Ishikawa (cell line): ENCODE measurements around the gene HSD11B2.

Experiments
- CEBPB ChIP-seq: IDR thresholded peaks from 2 replicates; pipeline ENCODE4 v1.6.1; 2012
- CREB1 ChIP-seq: IDR thresholded peaks from 2 replicates; pipeline ENCODE4 v1.6.1; 2012; ENCODE audit warnings: low read depth
- EGR1 ChIP-seq: IDR thresholded peaks from 2 replicates; pipeline ENCODE4 v1.6.1; 2012
- EP300 ChIP-seq: IDR thresholded peaks from 2 replicates; pipeline ENCODE4 v1.6.1; 2012; ENCODE audit warnings: borderline replicate concordance
- FOXM1 ChIP-seq: IDR thresholded peaks from 2 replicates; pipeline ENCODE4 v1.6.1; 2012; ENCODE audit warnings: low read depth, borderline replicate concordance
- NFIC ChIP-seq: IDR thresholded peaks from 2 replicates; pipeline ENCODE4 v1.6.1; 2012
- RAD21 ChIP-seq: IDR thresholded peaks from 2 replicates; pipeline ENCODE4 v1.6.1; 2012; ENCODE audit warnings: low read depth
- TAF1 ChIP-seq: IDR thresholded peaks from 2 replicates; pipeline ENCODE4 v1.6.1; 2012; ENCODE audit warnings: low read depth, mild to moderate bottlenecking
- TCF12 ChIP-seq: IDR thresholded peaks from 2 replicates; pipeline ENCODE4 v1.6.1; 2012; ENCODE audit warnings: low read depth
- TEAD4 ChIP-seq: IDR thresholded peaks from 2 replicates; pipeline ENCODE4 v1.6.1; 2012
- YY1 ChIP-seq: IDR thresholded peaks from 2 replicates; pipeline ENCODE4 v1.6.1; 2012; ENCODE audit warnings: low read depth
- ZBTB7A ChIP-seq: IDR thresholded peaks from 2 replicates; pipeline ENCODE4 v1.6.1; 2012; ENCODE audit warnings: low read depth
- TF ChIP-seq, protein P1 (sequence below): IDR thresholded peaks from 2 replicates; pipeline ENCODE4 v1.6.1; 2012
- TF ChIP-seq, protein P2 (sequence below): IDR thresholded peaks from 2 replicates; pipeline ENCODE4 v1.6.1; 2012
- TF ChIP-seq, protein P3 (sequence below): IDR thresholded peaks from 2 replicates; pipeline ENCODE4 v1.6.1; 2012; ENCODE audit warnings: low read depth, mild to moderate bottlenecking

HSD11B2 gene

DNA sequence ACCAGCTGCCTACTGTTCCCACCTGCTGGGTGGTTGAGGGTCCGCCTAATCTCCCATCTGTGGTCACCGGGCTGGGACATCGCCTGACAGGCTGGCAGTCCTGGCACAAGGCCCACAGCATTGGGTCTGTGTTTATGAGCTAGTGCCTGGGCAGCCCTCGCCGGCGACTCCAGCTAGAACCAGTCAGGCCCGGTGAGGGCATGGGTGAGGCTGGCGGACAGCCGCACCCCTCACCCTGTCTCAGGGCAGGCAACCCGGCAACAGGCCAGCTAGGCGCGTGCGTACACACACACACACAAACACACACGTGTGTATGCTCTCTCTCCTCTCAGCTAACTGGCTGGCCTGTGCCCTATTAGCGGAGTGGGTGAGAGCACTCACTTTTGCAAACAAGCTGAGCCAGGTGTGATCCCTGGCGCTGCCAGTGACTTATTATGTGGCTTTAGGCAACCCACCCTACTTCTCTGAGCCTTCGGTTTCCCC, 10.4 kb downstream of the HSD11B2 start:
- TF ChIP-seq, protein P1, sequence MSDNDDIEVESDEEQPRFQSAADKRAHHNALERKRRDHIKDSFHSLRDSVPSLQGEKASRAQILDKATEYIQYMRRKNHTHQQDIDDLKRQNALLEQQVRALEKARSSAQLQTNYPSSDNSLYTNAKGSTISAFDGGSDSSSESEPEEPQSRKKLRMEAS, result peak; percentile 20; the same call in 1 of the 2 replicates
- no peak for TF ChIP-seq RAD21
- no peak for TF ChIP-seq EGR1
- no peak for TF ChIP-seq ZBTB7A
- peak; percentile 50; the same call in 1 of the 2 replicates for TF ChIP-seq NFIC
- TF ChIP-seq, protein P2, sequence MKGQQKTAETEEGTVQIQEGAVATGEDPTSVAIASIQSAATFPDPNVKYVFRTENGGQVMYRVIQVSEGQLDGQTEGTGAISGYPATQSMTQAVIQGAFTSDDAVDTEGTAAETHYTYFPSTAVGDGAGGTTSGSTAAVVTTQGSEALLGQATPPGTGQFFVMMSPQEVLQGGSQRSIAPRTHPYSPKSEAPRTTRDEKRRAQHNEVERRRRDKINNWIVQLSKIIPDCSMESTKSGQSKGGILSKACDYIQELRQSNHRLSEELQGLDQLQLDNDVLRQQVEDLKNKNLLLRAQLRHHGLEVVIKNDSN, result no peak

DNA sequence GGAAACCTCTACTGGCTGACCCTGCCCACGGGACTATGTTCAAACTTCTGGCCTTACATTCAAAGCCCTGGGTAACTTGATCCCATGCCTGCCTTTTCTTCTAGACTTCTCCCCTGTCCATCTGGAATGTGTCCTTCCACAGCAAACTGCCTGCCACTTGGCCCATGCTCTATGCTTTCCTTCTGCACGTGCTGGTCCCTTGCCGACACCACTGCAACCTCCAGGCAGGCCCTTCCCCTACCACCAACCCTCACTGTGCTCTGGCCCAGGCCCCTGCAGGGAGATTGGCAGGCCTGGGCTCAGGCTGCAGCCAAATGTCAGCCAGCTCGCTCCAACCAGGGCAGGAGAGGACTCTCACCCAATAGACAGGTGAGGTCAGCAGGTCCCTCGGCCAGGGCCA, 11.0 kb downstream of the HSD11B2 start:
- TF ChIP-seq EP300 (0 out of 2 replicates have a peak, but pooled peaks have one; percentile 3), ZBTB7A (no peak)
- TF ChIP-seq, protein P1, result peak; percentile 98
- TF ChIP-seq, protein P2, result 0 out of 2 replicates have a peak, but pooled peaks have one; percentile 14

DNA sequence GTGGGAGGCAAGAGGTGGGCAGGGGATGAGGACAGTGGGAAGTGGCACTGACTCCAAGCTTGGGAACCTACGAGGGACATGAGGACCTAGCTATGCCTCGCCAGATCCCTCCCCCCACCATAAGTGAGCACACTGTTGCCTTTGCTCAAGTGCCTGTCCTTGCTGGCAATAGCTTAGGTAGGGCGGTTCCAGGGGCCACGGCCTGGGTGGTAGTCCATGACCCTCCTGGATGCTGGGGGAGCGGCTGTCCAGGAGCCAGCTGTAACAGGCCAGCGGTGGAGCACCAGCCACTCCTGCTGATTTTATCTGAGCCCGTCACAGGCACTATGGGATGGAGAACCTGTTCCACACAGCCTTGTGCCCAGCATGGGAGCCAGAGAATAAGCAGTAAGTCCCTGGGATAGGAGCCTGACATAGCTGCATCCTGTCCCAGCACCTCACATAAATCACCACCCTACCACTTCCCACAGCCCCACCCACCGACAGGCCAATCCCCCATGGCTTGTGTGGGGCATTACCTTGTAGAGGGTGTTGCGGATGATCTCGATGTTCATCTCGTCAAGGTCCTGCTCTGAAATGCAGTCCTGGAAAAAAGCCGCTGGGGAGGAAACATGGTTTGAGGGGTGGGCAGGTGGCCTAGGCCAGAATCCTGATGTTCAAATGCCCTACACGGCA, 11.8 kb downstream of the HSD11B2 start:
- TF ChIP-seq, protein P1, result no peak
- TF ChIP-seq CEBPB (no peak), EGR1 (no peak), YY1 (no peak), EP300 (no peak), ZBTB7A (no peak), TEAD4 (no peak), TAF1 (no peak), TCF12 (no peak), NFIC (no peak), FOXM1 (no peak), CREB1 (no peak), RAD21 (no peak)
- TF ChIP-seq, protein P3, sequence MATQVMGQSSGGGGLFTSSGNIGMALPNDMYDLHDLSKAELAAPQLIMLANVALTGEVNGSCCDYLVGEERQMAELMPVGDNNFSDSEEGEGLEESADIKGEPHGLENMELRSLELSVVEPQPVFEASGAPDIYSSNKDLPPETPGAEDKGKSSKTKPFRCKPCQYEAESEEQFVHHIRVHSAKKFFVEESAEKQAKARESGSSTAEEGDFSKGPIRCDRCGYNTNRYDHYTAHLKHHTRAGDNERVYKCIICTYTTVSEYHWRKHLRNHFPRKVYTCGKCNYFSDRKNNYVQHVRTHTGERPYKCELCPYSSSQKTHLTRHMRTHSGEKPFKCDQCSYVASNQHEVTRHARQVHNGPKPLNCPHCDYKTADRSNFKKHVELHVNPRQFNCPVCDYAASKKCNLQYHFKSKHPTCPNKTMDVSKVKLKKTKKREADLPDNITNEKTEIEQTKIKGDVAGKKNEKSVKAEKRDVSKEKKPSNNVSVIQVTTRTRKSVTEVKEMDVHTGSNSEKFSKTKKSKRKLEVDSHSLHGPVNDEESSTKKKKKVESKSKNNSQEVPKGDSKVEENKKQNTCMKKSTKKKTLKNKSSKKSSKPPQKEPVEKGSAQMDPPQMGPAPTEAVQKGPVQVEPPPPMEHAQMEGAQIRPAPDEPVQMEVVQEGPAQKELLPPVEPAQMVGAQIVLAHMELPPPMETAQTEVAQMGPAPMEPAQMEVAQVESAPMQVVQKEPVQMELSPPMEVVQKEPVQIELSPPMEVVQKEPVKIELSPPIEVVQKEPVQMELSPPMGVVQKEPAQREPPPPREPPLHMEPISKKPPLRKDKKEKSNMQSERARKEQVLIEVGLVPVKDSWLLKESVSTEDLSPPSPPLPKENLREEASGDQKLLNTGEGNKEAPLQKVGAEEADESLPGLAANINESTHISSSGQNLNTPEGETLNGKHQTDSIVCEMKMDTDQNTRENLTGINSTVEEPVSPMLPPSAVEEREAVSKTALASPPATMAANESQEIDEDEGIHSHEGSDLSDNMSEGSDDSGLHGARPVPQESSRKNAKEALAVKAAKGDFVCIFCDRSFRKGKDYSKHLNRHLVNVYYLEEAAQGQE, result no peak
- TF ChIP-seq, protein P2, result no peak

DNA sequence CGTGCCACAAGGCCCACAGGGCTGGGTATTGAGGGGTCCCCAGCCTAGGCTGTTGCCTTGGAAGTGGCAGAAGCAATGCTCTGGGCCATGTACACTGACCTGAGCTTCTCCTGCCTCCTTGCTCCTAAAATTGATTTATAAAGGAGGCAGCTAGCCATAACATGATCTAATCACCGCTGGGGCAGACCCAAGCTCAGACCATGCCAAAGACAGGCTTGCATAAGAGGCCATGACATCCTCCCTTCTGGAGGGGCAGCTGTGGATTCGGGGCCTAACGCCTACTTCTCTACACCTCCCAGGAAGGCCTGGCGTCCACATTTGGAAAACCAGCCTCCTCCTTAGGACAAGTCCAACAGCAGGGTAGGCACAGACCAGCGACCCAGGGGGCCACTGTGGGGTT, 12.3 kb downstream of the HSD11B2 start:
- TF ChIP-seq EP300 (no peak), FOXM1 (no peak), TAF1 (no peak), CREB1 (no peak), RAD21 (no peak), TCF12 (no peak), YY1 (no peak), NFIC (no peak), EGR1 (no peak), ZBTB7A (no peak), CEBPB (no peak), TEAD4 (no peak)
- TF ChIP-seq, protein P1, result no peak
- TF ChIP-seq, protein P3, result no peak
- TF ChIP-seq, protein P2, result no peak
